Immature natural killer cell (primary cell): ENCODE results near the gene HMGN2. TPM values are rescaled to one million over a fixed set of nuclear protein-coding genes. Genes with fewer than 3 reads are reported as not detected.
A peak's percentile ranks its signal among the peaks of the same experiment; 100 is the strongest.

Source experiments
- DNase-seq, 3 donors: peaks; one replicate each; pipeline ENCODE4 v3.0.0; 2022; ENCODE audit warnings: mixed read lengths in 1 of 3
- H3K27ac Mint-ChIP-seq, 6 donors: one replicate each; pipeline ENCODE4 v1.8.0; 2020; ENCODE audit warnings: mixed read lengths in 6 of 6, mild to moderate bottlenecking in 5 of 6, inconsistent platforms in 4 of 6, moderate library complexity in 3 of 6
- H3K27me3 Mint-ChIP-seq, 3 donors: one replicate each; pipeline ENCODE4 v1.8.0; 2020 to 2021; ENCODE audit warnings: low read depth in 3 of 3, mild to moderate bottlenecking in 3 of 3, mixed read lengths in 3 of 3, moderate library complexity in 3 of 3, inconsistent platforms in 1 of 3
- H3K36me3 Mint-ChIP-seq, 3 donors: one replicate each; pipeline ENCODE4 v1.8.0; 2020; ENCODE audit warnings: mixed read lengths in 3 of 3, inconsistent platforms in 2 of 3, mild to moderate bottlenecking in 2 of 3
- H3K4me1 Mint-ChIP-seq, 2 donors: one replicate each; pipeline ENCODE4 v1.8.0; 2020; ENCODE audit warnings: inconsistent platforms in 2 of 2, mild to moderate bottlenecking in 2 of 2, mixed read lengths in 2 of 2, moderate library complexity in 1 of 2
- H3K4me3 Mint-ChIP-seq, 5 donors: one replicate each; pipeline ENCODE4 v1.8.0; 2020; ENCODE audit warnings: mild to moderate bottlenecking in 5 of 5, mixed read lengths in 5 of 5, inconsistent platforms in 3 of 5, moderate library complexity in 3 of 5
- H3K9me3 Mint-ChIP-seq, 6 donors: one replicate each; pipeline ENCODE4 v1.8.0; 2020; ENCODE audit warnings: mild to moderate bottlenecking in 6 of 6, mixed read lengths in 6 of 6, inconsistent platforms in 4 of 6, moderate library complexity in 3 of 6
- polyA plus RNA-seq, 3 donors: library from polyadenylated mRNA; unstranded; fragments of 300-500 nt; fragmentation: Illumina TruSeq; gene quantifications; one replicate each; pipeline ENCODE4 v1.2.3, GENCODE V29; 2021

Gene HMGN2
- 100 to 1,000 TPM; 598 to 729 (median 677) TPM for polyA plus RNA-seq

GRCh38 chr1:26472320-26472900, at the start of gene HMGN2:
TSS of gene HMGN2 (plus strand) at chr1:26472440. CDS start at chr1:26472613, 173 bp downstream.
- H3K4me3 Mint-ChIP-seq = peak within 1 kb of the TSS; percentile 90 to 98 (median 97)
- DNase-seq = peak; percentile 79 to 83 (median 81)
- peaks cover 0 to 21% (median 11%) of the 10 kb centered on the region in 3 donors for H3K36me3 Mint-ChIP-seq
- no peaks in the 10 kb centered on the region for H3K9me3 Mint-ChIP-seq
- H3K27me3 Mint-ChIP-seq = peaks cover 4 to 15% (median 6%) of the 10 kb centered on the region in 3 donors
- peaks cover 36 to 47% of the 10 kb centered on the region in 2 donors for H3K4me1 Mint-ChIP-seq
- peak within 1 kb of the TSS; percentile 87 to 96 (median 95) for H3K27ac Mint-ChIP-seq

DNA sequence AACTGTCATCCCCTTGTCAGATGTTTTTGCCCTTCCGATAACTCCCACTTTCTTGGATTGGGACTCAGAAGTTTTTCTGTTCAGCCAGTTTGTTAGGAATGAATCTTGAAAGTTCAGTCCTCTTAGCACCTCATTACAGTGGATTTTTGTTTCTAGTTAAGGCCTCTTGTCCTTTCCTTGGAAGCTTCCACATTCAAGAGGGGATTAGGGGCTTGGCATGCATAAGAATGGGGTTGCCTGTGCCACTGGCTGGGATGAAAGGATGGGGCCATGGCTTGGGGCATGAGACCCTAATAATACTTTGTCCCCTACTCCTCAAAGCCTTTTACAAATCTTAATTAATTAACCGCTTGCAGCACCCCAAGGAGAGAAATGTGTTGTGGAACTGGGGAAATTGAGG, 42.5 kb upstream of the HMGN2 start:
- Mint-ChIP-seq H3K9me3 (no peaks in the 10 kb centered on the region), H3K36me3 (peaks cover 3 to 8% (median 4%) of the 10 kb centered on the region in 3 donors), H3K4me3 (peak overlapping the region in 1 of 5 donors; percentile 24), H3K27me3 (peaks cover 3 to 5% (median 4%) of the 10 kb centered on the region in 3 donors), H3K4me1 (peaks cover 20 to 27% of the 10 kb centered on the region in 2 donors), H3K27ac (no peak overlapping the region)
- no peak for DNase-seq

GRCh38 chr1:26431979-26432695, 40.1 kb upstream of the HMGN2 start, which contains the start of gene DHDDS:
TSS of gene DHDDS (plus strand) at chr1:26432321. CDS start at chr1:26432946, 625 bp downstream.
- Mint-ChIP-seq H3K27ac (peak within 1 kb of the TSS; percentile 93 to 97 (median 95)), H3K4me1 (peaks cover 20 to 27% of the 10 kb centered on the region in 2 donors)
- peak; percentile 96 to 97 (median 97) for DNase-seq

DNA sequence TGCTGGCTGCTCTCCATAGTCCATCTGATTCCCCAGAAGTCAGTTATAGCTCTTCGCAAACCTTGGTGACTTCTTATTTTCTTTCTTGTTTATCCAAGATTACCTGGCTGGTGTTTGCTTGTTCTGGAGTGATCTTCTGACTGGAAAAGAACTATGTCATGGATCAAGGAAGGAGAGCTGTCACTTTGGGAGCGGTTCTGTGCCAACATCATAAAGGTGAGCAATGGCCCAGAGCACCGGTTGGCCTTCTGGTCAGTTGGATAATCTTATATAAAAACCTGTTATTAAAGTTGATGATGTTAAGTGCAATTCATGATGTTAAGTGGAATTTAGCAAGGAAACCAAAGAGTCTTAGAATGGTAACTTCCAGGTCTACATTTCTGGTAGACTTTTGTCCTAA, 39.4 kb upstream of the HMGN2 start:
- Mint-ChIP-seq H3K27me3 (peaks cover 2 to 5% (median 3%) of the 10 kb centered on the region in 3 donors), H3K27ac (peak overlapping the region; percentile 93 to 97 (median 95)), H3K4me3 (peak overlapping the region; percentile 95 to 100 (median 95)), H3K4me1 (peaks cover 20 to 27% of the 10 kb centered on the region in 2 donors), H3K36me3 (peaks cover 3 to 8% (median 4%) of the 10 kb centered on the region in 3 donors), H3K9me3 (no peaks in the 10 kb centered on the region)
- no peak for DNase-seq

More at GRCh38 chr1:26431979-26432695, 40.1 kb upstream of the HMGN2 start, which contains the start of gene DHDDS:
- Mint-ChIP-seq H3K27me3 (peaks cover 2 to 5% (median 3%) of the 10 kb centered on the region in 3 donors), H3K9me3 (no peaks in the 10 kb centered on the region), H3K36me3 (peaks cover 3 to 8% (median 4%) of the 10 kb centered on the region in 3 donors), H3K4me3 (peak within 1 kb of the TSS; percentile 95 to 100 (median 95))

DNA sequence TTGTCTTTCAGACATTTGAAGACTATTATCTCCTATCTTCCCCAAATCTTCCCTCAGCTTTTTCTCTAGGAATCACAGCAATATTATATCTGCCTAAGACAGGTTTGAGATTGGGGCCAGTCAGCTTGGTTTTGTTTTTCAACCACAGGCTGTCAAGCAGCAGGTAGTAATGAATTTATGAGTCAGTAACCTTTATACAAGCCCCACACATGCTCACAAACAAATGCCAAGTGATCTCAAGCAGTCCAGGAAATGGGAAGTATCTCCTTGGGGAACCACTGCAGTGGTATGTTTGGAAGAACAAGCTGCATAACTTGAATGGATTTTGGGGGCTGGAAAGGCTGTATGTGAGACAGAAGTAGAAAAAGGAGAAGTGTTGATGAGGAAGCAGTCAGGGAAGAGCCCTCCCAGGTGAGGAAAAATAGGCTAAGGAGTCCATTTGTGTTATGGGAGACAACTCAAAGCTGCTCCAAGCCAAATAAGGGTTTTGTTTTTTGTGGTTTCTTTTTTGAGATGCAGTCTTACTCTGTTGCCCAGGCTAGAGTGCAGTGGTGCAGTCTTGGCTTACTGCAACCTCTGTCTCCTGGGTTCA, 38.0 kb upstream of the HMGN2 start:
- no peaks in the 10 kb centered on the region for H3K9me3 Mint-ChIP-seq
- peaks cover 21 to 27% of the 10 kb centered on the region in 2 donors for H3K4me1 Mint-ChIP-seq
- no peak for DNase-seq
- H3K27me3 Mint-ChIP-seq = peaks cover 2 to 5% (median 5%) of the 10 kb centered on the region in 3 donors
- no peak overlapping the region for H3K27ac Mint-ChIP-seq
- H3K4me3 Mint-ChIP-seq = no peak overlapping the region
- H3K36me3 Mint-ChIP-seq = peaks cover 9 to 18% (median 11%) of the 10 kb centered on the region in 3 donors

DNA sequence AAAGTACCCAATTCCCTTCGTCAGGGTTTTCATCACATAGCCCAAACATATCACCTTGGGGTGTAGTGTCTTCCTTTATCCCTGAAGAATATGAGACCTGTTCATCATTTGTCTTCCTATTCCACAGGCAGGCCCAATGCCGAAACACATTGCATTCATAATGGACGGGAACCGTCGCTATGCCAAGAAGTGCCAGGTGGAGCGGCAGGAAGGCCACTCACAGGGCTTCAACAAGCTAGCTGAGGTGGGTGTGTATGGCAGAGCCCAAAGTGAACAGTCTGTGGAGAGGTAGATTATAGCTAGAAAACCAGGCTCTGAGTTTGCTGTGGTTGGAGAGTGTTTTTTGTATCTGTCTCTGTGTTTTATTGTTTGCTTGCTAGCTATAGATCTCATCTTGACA, 34.2 kb upstream of the HMGN2 start:
- Mint-ChIP-seq H3K27ac (no peak overlapping the region), H3K9me3 (no peaks in the 10 kb centered on the region), H3K4me3 (no peak overlapping the region), H3K27me3 (peaks cover 0 to 3% (median 0%) of the 10 kb centered on the region in 3 donors), H3K36me3 (peaks cover 17 to 36% (median 21%) of the 10 kb centered on the region in 3 donors), H3K4me1 (peaks cover 9 to 12% of the 10 kb centered on the region in 2 donors)
- DNase-seq = no peak

DNA sequence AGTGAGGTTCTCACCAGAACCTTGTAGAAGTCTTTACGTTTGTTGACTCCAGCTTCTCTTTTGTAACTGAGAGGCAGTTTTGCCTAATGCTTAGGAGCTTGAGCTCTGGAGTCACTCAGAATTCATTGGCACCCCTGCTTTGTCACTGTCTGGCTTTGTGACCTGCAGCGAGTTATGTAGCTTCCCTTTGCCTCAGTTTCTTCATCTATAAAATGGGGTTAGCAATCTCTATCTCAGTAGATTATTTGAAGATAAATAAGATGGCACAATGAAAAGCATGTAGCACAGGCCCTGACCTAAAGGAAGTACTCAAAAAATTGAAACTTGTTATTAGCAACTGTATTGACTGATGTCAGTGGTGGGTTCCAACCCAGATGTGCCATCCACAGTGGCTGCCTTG, 32.0 kb upstream of the HMGN2 start:
- peaks cover 0 to 3% (median 0%) of the 10 kb centered on the region in 3 donors for H3K27me3 Mint-ChIP-seq
- H3K4me1 Mint-ChIP-seq = peaks cover 0 to 1% of the 10 kb centered on the region in 2 donors
- H3K4me3 Mint-ChIP-seq = no peak overlapping the region
- DNase-seq = no peak
- peaks cover 17 to 49% (median 30%) of the 10 kb centered on the region in 3 donors for H3K36me3 Mint-ChIP-seq
- H3K27ac Mint-ChIP-seq = no peak overlapping the region
- no peaks in the 10 kb centered on the region for H3K9me3 Mint-ChIP-seq

DNA sequence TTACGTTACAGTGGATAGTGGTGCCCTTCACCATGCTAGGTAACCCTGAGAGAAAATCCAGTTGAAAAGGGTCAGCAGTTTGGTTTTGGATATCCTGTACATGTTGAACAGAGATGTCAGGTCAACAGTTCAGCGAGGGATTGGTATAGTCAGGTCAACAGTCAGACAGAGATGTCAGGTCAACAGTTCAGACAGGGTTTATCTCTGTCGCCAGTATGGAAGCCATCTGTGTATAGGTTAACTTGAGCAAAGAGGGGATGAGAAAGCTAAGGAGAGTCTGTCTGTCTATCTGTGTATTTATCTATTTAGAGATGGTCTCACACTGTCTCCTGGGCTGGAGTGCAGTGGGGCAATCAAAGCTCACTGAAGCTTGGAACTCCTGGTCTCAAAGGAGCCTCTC, 22.4 kb upstream of the HMGN2 start:
- no peak for DNase-seq
- no peaks in the 10 kb centered on the region for H3K9me3 Mint-ChIP-seq
- H3K27ac Mint-ChIP-seq = no peak overlapping the region
- H3K4me3 Mint-ChIP-seq = no peak overlapping the region
- peaks cover 16 to 38% (median 24%) of the 10 kb centered on the region in 3 donors for H3K36me3 Mint-ChIP-seq
- no peaks in the 10 kb centered on the region for H3K4me1 Mint-ChIP-seq
- H3K27me3 Mint-ChIP-seq = peaks cover 0 to 4% (median 0%) of the 10 kb centered on the region in 3 donors

DNA sequence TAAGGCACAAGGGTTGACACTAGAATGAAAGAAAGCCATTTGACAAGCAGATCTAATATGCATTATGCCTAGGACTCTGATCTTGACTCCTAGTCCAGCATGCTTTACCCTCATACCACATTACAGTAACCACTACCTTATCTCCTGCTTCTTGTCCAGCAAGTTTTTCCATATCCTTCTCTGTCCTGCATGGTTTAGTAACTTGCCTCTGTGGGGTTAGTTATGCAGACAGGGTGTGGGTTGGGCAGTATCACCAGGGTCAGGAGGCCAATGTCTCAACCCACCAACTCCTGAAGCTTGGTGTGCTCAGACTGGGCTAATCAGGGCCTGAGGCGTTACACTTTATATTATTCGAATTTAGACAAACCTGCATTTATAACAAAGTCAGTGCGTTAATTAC, 21.3 kb upstream of the HMGN2 start:
- Mint-ChIP-seq H3K9me3 (no peaks in the 10 kb centered on the region), H3K36me3 (peaks cover 16 to 38% (median 23%) of the 10 kb centered on the region in 3 donors), H3K27ac (no peak overlapping the region), H3K4me3 (no peak overlapping the region), H3K4me1 (no peaks in the 10 kb centered on the region), H3K27me3 (peaks cover 0 to 4% (median 0%) of the 10 kb centered on the region in 3 donors)
- no peak for DNase-seq

DNA sequence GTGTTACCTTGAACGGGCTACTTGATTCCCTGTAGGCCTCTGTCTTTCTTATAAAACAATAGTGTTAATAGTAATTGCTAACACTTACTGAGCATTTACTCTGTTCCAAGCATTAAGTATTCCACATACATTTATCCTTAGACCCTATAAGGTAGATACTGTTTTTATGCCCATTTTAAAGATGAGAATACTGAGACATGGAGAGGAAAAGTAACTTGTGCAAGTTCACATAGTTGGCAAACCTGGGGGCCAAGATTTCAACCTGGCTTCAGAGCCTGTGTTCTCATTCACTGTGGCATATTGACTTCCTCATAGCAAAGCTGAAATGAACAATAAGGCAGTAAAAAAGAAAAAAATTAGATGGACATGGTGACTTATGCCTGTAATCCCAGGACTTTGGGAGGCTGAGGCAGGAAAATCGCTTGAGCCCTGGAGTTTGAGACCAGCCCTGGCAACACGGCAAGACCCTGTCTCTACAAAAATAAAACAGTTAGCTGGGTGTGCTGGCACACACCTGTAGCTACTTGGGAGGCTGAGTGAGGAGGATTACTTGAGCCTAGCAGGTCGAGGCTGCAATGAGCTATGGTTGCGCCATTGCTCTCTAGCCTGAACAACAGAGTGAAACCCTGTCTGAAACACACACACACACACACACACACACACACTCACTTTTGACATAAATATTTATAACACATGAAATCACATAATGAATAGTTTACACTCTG, 19.6 kb upstream of the HMGN2 start:
- H3K27me3 Mint-ChIP-seq = peaks cover 0 to 2% (median 0%) of the 10 kb centered on the region in 3 donors
- no peaks in the 10 kb centered on the region for H3K9me3 Mint-ChIP-seq
- no peak overlapping the region for H3K4me3 Mint-ChIP-seq
- no peak for DNase-seq
- H3K4me1 Mint-ChIP-seq = no peaks in the 10 kb centered on the region
- H3K36me3 Mint-ChIP-seq = peaks cover 11 to 28% (median 17%) of the 10 kb centered on the region in 3 donors
- no peak overlapping the region for H3K27ac Mint-ChIP-seq

- no peak for DNase-seq
- Mint-ChIP-seq H3K27me3 (no peaks in the 10 kb centered on the region), H3K27ac (no peak overlapping the region), H3K9me3 (no peaks in the 10 kb centered on the region), H3K36me3 (peaks cover 9 to 24% (median 13%) of the 10 kb centered on the region in 3 donors), H3K4me3 (no peak overlapping the region), H3K4me1 (no peaks in the 10 kb centered on the region)
These were observed 13.1 kb upstream of the HMGN2 start for GRCh38 chr1:26459148-26459547.

- H3K36me3 Mint-ChIP-seq = peaks cover 8 to 28% (median 13%) of the 10 kb centered on the region in 3 donors
These were observed 12.6 kb upstream of the HMGN2 start for GRCh38 chr1:26459573-26460031.

GRCh38 chr1:26468911-26469310, 3.3 kb upstream of the HMGN2 start:
- H3K9me3 Mint-ChIP-seq = no peaks in the 10 kb centered on the region
- no peak for DNase-seq
- no peak overlapping the region for H3K4me3 Mint-ChIP-seq
- H3K27ac Mint-ChIP-seq = no peak overlapping the region
- peaks cover 8 to 28% (median 10%) of the 10 kb centered on the region in 3 donors for H3K36me3 Mint-ChIP-seq
- H3K27me3 Mint-ChIP-seq = peaks cover 2 to 15% (median 3%) of the 10 kb centered on the region in 3 donors
- peaks cover 27 to 29% of the 10 kb centered on the region in 2 donors for H3K4me1 Mint-ChIP-seq

More at GRCh38 chr1:26459573-26460031, 12.6 kb upstream of the HMGN2 start:
- Mint-ChIP-seq H3K27me3 (no peaks in the 10 kb centered on the region), H3K4me1 (no peaks in the 10 kb centered on the region), H3K4me3 (no peak overlapping the region), H3K9me3 (no peaks in the 10 kb centered on the region), H3K27ac (no peak overlapping the region)
- no peak for DNase-seq
